Epithelial cell of esophagus (primary cell): ENCODE data around the gene TMEM54.

Source experiments
- DNase-seq: peaks from one replicate; pipeline ENCODE4 v3.0.0; 2010; ENCODE audit warnings: low read depth
- H3K4me3 ChIP-seq: 2 replicates; pipeline ENCODE4 v1.5.1; 2011; ENCODE audit warnings: mild to moderate bottlenecking, low read length, control low read depth
- CTCF ChIP-seq: IDR thresholded peaks from 2 replicates; pipeline ENCODE4 v1.5.1; 2011; ENCODE audit warnings: low read depth, mild to moderate bottlenecking, low read length, control low read depth, inconsistent platforms; ENCODE audit not compliant: insufficient read depth; ENCODE audit errors: missing control alignments

Gene TMEM54

GRCh38 chr1:32919811-32920733 lies 18.9 kb upstream of the TMEM54 start:
- no peak for DNase-seq
- H3K4me3 ChIP-seq, result no peak overlapping the region

DNA sequence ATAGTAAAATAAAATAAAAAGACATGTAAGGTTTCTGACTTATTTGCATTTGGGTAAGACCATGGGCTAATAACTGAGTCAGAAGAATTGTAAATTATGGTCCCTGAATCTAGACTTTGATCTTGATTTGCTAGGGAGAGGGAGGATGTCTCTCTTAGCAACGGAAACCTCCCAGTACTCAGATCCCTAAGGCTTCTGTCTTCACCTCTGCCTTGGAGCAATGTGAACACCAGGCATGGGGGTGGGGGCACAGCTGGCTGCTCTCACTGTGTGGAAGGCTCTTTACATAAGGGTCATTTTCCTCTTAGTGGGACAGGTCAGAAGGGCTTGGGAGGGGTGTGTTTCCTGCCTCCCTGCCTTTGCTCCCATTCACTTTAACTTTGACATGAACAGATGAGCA lies 17.0 kb upstream of the TMEM54 start:
- no peak for DNase-seq
- H3K4me3 ChIP-seq, result no peak overlapping the region
- TF ChIP-seq CTCF, result no peak

More at GRCh38 chr1:32919811-32920733, 18.9 kb upstream of the TMEM54 start:
- TF ChIP-seq CTCF, result no peak

DNA sequence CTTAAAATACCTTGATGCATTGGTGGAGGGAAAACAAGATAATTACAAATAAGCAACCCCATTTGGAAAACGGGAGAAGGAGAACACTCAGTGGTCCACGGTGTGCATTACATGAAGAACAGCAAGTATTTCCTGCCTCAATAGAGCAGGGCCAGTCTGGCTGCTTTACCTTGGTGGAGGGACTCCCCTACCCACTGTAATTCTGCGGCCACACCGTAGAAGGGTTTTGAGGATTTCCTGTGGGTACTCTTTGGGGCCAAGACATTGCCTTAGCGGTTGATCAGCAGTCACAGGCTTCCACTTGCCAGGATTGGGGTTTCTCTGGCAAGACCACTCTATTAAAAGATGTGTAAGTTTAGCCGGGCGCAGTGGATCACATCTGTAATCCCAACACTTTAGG lies 16.3 kb upstream of the TMEM54 start:
- no peak for DNase-seq
- H3K4me3 ChIP-seq, result no peak overlapping the region
- TF ChIP-seq CTCF, result no peak

DNA sequence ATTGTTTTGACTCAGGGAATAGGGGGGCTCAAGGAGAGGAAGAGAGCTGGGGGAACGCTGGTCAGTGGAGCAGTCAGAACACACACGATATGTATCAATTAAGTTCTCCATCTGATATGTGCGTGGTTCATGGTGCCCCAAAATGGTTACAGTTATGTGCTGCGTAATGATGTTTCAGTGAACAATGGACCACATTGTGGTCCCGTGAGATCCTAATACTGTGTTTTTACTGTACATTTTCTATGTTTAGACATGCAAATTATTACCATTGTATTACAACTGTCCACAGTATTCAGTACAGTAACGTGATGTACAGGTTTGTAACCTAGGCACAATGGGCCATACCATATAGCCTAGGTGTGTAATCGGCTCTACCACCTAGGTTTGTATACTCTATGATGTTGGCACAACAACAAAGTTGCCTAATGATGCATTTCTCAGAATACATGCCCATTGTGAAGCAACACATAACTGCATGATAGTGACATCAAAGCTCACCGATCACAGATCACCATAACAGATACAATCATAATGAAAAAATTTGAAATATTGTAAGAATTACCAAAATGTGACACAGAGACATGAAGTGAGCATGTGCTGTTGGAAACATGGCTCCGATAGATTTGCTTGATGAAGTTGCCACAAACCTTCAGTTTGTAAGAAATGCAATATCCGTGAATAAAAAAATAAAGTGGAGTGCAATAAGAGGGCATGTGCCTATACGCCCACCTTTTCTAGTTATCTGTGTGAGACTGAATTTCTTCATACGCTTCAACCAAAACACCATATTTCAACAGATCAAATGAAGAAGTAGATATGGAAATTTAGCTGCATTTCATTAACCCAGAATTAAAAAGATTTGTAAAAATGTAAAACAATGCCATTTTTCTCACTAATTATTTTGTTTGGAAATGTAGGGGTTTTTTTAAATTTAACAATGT lies 14.8 kb upstream of the TMEM54 start:
- no peak for TF ChIP-seq CTCF
- H3K4me3 ChIP-seq, result no peak overlapping the region
- DNase-seq, result no peak

GRCh38 chr1:32910319-32910718 lies 9.1 kb upstream of the TMEM54 start:
- no peak for TF ChIP-seq CTCF
- no peak overlapping the region for H3K4me3 ChIP-seq
- DNase-seq, result no peak

- H3K4me3 ChIP-seq, result no peak overlapping the region
- no peak for DNase-seq
- TF ChIP-seq CTCF, result no peak
Measured at GRCh38 chr1:32907435-32907834, 6.2 kb upstream of the TMEM54 start.
